Measurements from ENCODE around the gene TAB2.

DNA sequence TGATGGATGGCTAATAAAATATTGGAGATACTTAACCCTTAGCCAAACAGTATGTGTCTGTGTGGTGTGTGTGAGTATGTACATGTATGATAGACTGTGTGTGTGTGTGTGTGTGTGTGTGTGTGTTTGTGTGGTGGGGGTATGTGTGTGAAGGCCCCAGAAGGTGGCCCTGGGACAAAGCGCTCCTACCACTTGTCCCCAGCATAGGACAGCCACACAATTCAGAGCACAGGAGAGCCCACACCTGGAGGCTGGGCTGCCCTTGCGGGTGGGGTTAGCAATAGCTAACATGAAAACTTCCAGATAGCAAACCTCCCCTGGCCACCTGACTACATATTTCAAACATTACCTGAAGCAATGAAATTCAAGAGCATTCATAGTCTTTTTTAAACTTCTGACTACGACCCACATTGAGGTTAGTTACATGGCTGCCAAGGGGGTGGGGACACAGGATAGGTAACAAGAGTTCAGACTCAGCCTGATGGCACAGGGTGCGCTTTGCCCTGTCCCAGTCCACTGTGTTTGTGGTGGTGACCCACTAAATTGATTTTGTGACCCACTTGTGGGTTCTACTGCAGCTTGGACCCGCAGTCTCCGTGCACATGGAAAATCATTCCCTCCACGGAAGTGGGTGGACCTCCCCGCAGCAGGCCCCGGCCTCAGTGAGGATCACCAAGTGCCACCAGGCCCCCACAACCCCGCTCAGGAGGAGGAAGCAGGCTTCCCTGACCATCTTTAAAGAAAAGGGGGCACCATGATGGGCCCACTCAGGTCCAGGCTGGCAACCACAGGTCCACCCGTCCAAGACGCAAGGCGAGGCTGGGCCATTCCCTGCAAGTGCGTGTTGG lies 132.5 kb downstream of the TAB2 start:
- TF ChIP-seq CTCF (IDR thresholded peaks at IDR 0.05 in 4 of 5, conservative IDR thresholded peaks at IDR 0.05 in 1 of 5) (no peak), POLR2A (IDR thresholded peaks at IDR 0.05) (no peak)
